ENCODE results near the gene DPP10. TPM values are rescaled to one million over a fixed set of nuclear protein-coding genes. Genes with fewer than 3 reads are reported as not detected.

DPP10 gene
- total RNA-seq, 4 donors from 2014 or later: 1.9 to 4.6 (median 3.9) TPM

DNA sequence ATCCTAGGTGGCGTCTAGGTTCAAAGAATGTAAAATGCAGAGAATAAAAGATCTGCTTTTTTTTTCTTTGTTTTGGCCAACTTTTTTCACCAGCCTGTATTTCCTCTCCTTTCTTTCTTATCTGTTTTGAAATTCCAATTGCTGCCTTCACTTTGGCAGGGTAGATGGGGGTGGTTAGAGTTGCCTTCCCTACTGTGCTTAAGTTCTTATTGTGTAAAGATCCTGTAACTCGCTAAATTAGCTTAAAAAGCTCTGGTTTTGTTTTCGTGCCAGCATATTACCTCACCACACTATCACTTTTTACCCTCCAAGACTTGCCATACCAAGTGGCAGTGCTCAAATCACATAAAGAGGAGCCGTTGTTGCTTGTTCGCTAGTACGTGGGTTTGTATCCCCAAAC is 921.7 kb downstream of the DPP10 start:
- no peaks in the 10 kb centered on the region for H3K36me3 ChIP-seq
- H3K27ac ChIP-seq: no peak overlapping the region
- H3K27me3 ChIP-seq: no peaks in the 10 kb centered on the region
- ATAC-seq: no peak
- no peak overlapping the region for H3K4me3 ChIP-seq
- whole genome bisulfite sequencing, 2 donors (ENCODE audit: low coverage in 1 of 2): 71 to 74% methylated on average over 5 to 6 of the region's 6 CpGs
- H3K9me3 ChIP-seq: peaks cover 0 to 18% (median 0%) of the 10 kb centered on the region in 3 donors
- no peaks in the 10 kb centered on the region for H3K4me1 ChIP-seq
- TF ChIP-seq, protein P1, sequence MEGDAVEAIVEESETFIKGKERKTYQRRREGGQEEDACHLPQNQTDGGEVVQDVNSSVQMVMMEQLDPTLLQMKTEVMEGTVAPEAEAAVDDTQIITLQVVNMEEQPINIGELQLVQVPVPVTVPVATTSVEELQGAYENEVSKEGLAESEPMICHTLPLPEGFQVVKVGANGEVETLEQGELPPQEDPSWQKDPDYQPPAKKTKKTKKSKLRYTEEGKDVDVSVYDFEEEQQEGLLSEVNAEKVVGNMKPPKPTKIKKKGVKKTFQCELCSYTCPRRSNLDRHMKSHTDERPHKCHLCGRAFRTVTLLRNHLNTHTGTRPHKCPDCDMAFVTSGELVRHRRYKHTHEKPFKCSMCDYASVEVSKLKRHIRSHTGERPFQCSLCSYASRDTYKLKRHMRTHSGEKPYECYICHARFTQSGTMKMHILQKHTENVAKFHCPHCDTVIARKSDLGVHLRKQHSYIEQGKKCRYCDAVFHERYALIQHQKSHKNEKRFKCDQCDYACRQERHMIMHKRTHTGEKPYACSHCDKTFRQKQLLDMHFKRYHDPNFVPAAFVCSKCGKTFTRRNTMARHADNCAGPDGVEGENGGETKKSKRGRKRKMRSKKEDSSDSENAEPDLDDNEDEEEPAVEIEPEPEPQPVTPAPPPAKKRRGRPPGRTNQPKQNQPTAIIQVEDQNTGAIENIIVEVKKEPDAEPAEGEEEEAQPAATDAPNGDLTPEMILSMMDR (IDR thresholded peaks at IDR 0.05): no peak
- no peak for TF ChIP-seq EP300 (IDR thresholded peaks at IDR 0.05)

DNA sequence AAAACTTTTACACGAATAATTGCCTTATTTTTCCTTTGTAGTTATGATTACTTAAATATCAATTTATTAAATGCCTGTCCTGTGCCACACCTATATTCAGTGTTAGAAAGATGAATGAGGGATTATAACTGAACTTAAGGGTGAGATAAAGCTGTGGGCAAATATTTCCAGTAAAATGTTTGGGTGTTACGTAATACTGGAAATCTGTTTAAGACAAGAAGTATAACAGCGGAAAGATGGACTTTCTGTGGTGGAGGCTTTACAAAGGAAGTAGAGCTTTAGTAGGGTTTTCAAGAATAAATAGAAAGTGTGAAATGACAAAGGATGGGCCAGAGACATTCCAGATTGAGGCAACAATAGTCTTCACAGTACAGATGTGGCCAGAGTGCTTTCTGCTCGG is 927.0 kb downstream of the DPP10 start:
- H3K27me3 ChIP-seq: no peaks in the 10 kb centered on the region
- H3K4me1 ChIP-seq: no peaks in the 10 kb centered on the region
- no peak for ATAC-seq
- H3K36me3 ChIP-seq: no peaks in the 10 kb centered on the region
- WGBS, 2 donors (ENCODE audit: low coverage in 1 of 2): 40 to 55% methylated on average over 4 of the region's 4 CpGs
- H3K27ac ChIP-seq: no peak overlapping the region
- H3K4me3 ChIP-seq: no peak overlapping the region
- no peak for TF ChIP-seq POLR2AphosphoS5 (IDR thresholded peaks at IDR 0.05)
- TF ChIP-seq, protein P1 (IDR thresholded peaks at IDR 0.05): no peak
- TF ChIP-seq EP300 (IDR thresholded peaks at IDR 0.05): no peak
- TF ChIP-seq POLR2A (IDR thresholded peaks at IDR 0.05): no peak
- H3K9me3 ChIP-seq: peaks cover 0 to 10% (median 0%) of the 10 kb centered on the region in 3 donors

DNA sequence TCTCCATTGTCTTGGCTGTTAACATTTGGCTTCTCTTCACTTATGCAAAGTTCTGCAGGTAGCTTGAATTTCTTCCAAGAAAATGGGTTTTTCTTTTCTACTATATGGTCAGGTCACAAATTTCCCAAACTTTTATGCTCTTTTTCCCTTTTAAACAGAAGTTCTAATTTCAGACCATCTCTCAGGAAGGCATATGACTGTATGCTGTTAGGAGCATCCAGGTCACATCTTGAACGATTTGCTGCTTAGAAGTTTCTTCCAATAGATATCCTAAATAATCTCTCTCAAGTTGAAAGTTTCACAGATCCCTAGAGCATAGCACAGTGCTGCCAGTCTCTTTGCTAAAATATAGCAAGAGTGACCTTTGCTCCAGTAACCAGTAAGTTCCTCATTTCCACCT is 932.5 kb downstream of the DPP10 start:
- Histone ChIP-seq H3K27me3 (no peaks in the 10 kb centered on the region), H3K36me3 (no peaks in the 10 kb centered on the region), H3K4me3 (no peak overlapping the region), H3K4me1 (no peaks in the 10 kb centered on the region), H3K27ac (no peak overlapping the region), H3K9me3 (peaks cover 0 to 25% (median 0%) of the 10 kb centered on the region in 3 donors)
- 100% methylated on average over 1 of the region's 1 CpG for WGBS, 2 donors (ENCODE audit: low coverage in 1 of 2)
- TF ChIP-seq POLR2AphosphoS5 (IDR thresholded peaks at IDR 0.05) (no peak), EP300 (IDR thresholded peaks at IDR 0.05) (no peak)
- TF ChIP-seq, protein P1 (IDR thresholded peaks at IDR 0.05): no peak
- no peak for ATAC-seq

DNA sequence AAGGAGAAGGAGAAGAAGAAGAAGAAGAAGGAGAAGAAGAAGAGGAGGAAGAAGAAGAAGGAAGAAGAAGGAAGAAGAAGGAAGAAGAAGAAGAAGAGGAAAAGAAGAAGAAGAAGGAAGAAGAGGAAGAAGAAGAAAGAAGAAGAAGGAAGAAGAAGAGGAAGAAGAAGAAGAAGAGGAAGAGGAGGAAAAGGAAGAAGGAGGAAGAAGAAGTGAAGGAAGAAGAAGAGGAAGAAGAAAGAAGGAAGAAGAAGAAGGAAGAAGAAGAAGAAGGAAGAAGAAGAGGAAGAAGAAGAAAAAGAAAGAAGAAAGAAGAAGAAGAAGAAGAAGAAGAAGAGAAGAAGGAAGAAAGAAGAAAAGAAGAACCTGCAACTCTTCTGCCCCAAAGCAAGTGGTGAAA is 942.0 kb downstream of the DPP10 start:
- Histone ChIP-seq H3K36me3 (no peaks in the 10 kb centered on the region), H3K4me3 (no peak overlapping the region), H3K9me3 (peaks cover 0 to 22% (median 0%) of the 10 kb centered on the region in 3 donors), H3K27me3 (no peaks in the 10 kb centered on the region), H3K4me1 (no peaks in the 10 kb centered on the region), H3K27ac (no peak overlapping the region)
- ATAC-seq: no peak
- TF ChIP-seq, protein P1 (IDR thresholded peaks at IDR 0.05): no peak
- TF ChIP-seq POLR2AphosphoS5 (IDR thresholded peaks at IDR 0.05): no peak
- no peak for TF ChIP-seq EP300 (IDR thresholded peaks at IDR 0.05)
- no peak for TF ChIP-seq POLR2A (IDR thresholded peaks at IDR 0.05)

DNA sequence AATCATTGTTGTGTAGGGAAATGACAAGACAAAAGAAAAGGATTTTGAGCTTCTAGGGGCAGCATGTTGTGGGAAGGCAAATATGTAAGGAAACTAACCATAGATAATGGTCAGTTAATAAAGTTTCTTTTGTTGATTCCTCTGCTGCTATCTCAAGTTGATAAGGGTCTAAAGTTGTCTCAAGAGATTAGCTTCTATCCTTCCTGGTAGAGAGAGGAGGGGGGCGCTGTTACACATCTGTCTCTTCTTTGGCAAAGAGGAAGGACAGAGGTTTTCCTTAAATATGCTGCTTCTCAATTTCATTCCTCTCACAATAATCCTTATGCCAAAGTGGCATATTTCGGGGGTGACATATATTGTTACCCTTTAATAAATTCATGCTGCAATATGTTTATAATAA is 944.0 kb downstream of the DPP10 start:
- peaks cover 0 to 18% (median 0%) of the 10 kb centered on the region in 3 donors for H3K9me3 ChIP-seq
- 69 to 82% methylated on average over 1 to 2 of the region's 2 CpGs for WGBS, 2 donors (ENCODE audit: low coverage in 1 of 2)
- ATAC-seq: no peak
- no peak for TF ChIP-seq POLR2A (IDR thresholded peaks at IDR 0.05)
- TF ChIP-seq POLR2AphosphoS5 (IDR thresholded peaks at IDR 0.05): no peak
- no peak for TF ChIP-seq EP300 (IDR thresholded peaks at IDR 0.05)
- TF ChIP-seq, protein P1 (IDR thresholded peaks at IDR 0.05): no peak
- H3K36me3 ChIP-seq: no peaks in the 10 kb centered on the region
- no peak overlapping the region for H3K27ac ChIP-seq
- H3K4me1 ChIP-seq: no peaks in the 10 kb centered on the region
- H3K4me3 ChIP-seq: no peak overlapping the region
- no peaks in the 10 kb centered on the region for H3K27me3 ChIP-seq
